H1 (cell line): ENCODE data around the gene EXD3. TPM values are rescaled to one million over a fixed set of nuclear protein-coding genes. Genes with fewer than 3 reads are reported as not detected.

Experiments used
- BCL11A ChIP-seq, 2 experiments: IDR thresholded peaks; one replicate each; pipeline ENCODE4 v1.6.1; 2011; ENCODE audit warnings: low read depth in 2 of 2, low read length in 2 of 2, mild to moderate bottlenecking in 2 of 2
- CHD7 ChIP-seq: fragments of 300-600 bp; sonication (generic); IDR thresholded peaks from 2 replicates; pipeline ENCODE4 v1.7.1; 2012; ENCODE audit warnings: low read length, moderate library complexity, mild to moderate bottlenecking, inconsistent platforms; ENCODE audit not compliant: insufficient replicate concordance
- E2F6 ChIP-seq: IDR thresholded peaks from 2 replicates; pipeline ENCODE4 v1.6.1; 2012; ENCODE audit warnings: inconsistent platforms
- KDM1A ChIP-seq: fragments of 200-600, 300-600 bp; sonication (generic); IDR thresholded peaks from 2 replicates; pipeline ENCODE4 v1.7.1; 2016; ENCODE audit warnings: mild to moderate bottlenecking, low read length, borderline replicate concordance
- TBP ChIP-seq: IDR thresholded peaks from 2 replicates; pipeline ENCODE4 v1.6.1; 2011; ENCODE audit warnings: low read depth, low read length, improper control_type of control experiment
- polyA plus RNA-seq, 7 experiments: library from polyadenylated mRNA; depleted of rRNA in 3 of 7; stranded (reverse) in 5 of 7; unstranded in 2 of 7; fragments of >200 nt in 5 of 7; fragments of 200-250 nt in 2 of 7; gene quantifications; 1 replicate in 5 of 7; 2 replicates in 1 of 7; 4 replicates in 1 of 7; pipeline versions ENCODE4 v1.2.1 to v1.2.3, GENCODE V29; 2011 to 2013; ENCODE audit warnings: missing spikeins in 2 of 7, mixed read lengths in 2 of 7
- total RNA-seq: library from RNA; stranded (reverse); fragmentation: NEBNext Ultra II Directional; extraction: Animal tissue kit (Norgen Biotek cat#: 25700); gene quantifications from 2 replicates; pipeline ENCODE4 v1.2.1, GENCODE V29; 2021

EXD3 gene
- total and polyA plus RNA-seq, 2 of the 8 experiments (the other 6 are each of a cell fraction or from before 2014, with no cell fraction given), result 7.2 to 9.4 TPM

- TF ChIP-seq CHD7 (no peak), E2F6 (no peak), KDM1A (no peak), TBP (no peak), BCL11A (IDR thresholded peaks at IDR 0.05; ENCODE audit: low read depth in 2 of 2, low read length in 2 of 2) (no peak)
Measured at GRCh38 chr9:137308057-137308619, 114.8 kb downstream of the EXD3 start (continued).
